Measurements from ENCODE around the gene CHSY1. TPM values are rescaled to one million over a fixed set of nuclear protein-coding genes. Genes with fewer than 3 reads are reported as not detected.
A peak's percentile ranks its signal among the peaks of the same experiment; 100 is the strongest.

Gene CHSY1
- polyA plus RNA-seq, 3 donors = 2.7 to 19.0 (median 3.0) TPM

- Histone ChIP-seq H4K20me1 (ENCODE audit: insufficient read depth, low read length) (peaks cover 12% of the 10 kb centered on the region), H2AFZ (ENCODE audit: insufficient read depth, low read depth, low read length, poor library complexity, severe bottlenecking) (no peak overlapping the region), H3K9me3 (replicated peaks in 1 of 2; ENCODE audit: control insufficient read depth in 1 of 2, insufficient read depth in 1 of 2, low read length in 2 of 2) (no peaks in the 10 kb centered on the region), H3K9ac (ENCODE audit: insufficient read depth, low read length, poor library complexity, severe bottlenecking) (no peak overlapping the region), H3K4me2 (replicated peaks; ENCODE audit: extremely low read depth, low read length, poor library complexity, severe bottlenecking) (peak overlapping the region; percentile 14), H3K27me3 (ENCODE audit: control insufficient read depth in 2 of 2, insufficient read depth in 2 of 2, low read length in 2 of 2) (no peaks in the 10 kb centered on the region), H3K27ac (ENCODE audit: low read depth in 1 of 2, low read length in 2 of 2) (peak overlapping the region in 1 of 2 donors; percentile 92), H3K4me3 (replicated peaks in 1 of 3; ENCODE audit: low read depth in 2 of 3, low read length in 3 of 3) (peak overlapping the region in 1 of 3 experiments; percentile 11), H3K4me1 (ENCODE audit: control insufficient read depth in 1 of 2, insufficient read depth in 2 of 2, low read length in 2 of 2) (peaks cover 73 to 89% of the 10 kb centered on the region in 2 donors), H3K79me2 (ENCODE audit: insufficient read depth, low read length) (peaks cover 100% of the 10 kb centered on the region), H3K36me3 (replicated peaks in 1 of 2; ENCODE audit: control insufficient read depth in 1 of 2, insufficient read depth in 2 of 2, low read length in 2 of 2) (no peaks in the 10 kb centered on the region)
- WGBS (ENCODE audit: insufficient coverage) = no CpG with 5 or more reads among the region's 1 CpG
- peak overlapping the region in 1 of 2 donors; percentile 28 for H3K4me3 Mint-ChIP-seq
- peaks cover 0 to under 1% (median 0%) of the 10 kb centered on the region in 3 donors for H3K27me3 Mint-ChIP-seq (ENCODE audit: low read depth in 3 of 3)
- H3K27ac Mint-ChIP-seq = peak overlapping the region; percentile 82 to 100 (median 99)
- intact Hi-C loops (cut with micrococcal nuclease) = no loop called here
- TF ChIP-seq CTCF (IDR thresholded peaks at IDR 0.05) = no peak
- peaks cover 86% of the 10 kb centered on the region for H3K4me1 Mint-ChIP-seq
- peaks cover 0 to 6% (median 0%) of the 10 kb centered on the region in 7 donors for H3K9me3 Mint-ChIP-seq
- H3K36me3 Mint-ChIP-seq = peaks cover 26 to 29% of the 10 kb centered on the region in 2 donors
- DNase-seq = no peak
These were observed 41.8 kb downstream of the CHSY1 start for GRCh38 chr15:101210058-101210457.

GRCh38 chr15:101209285-101209845, 42.5 kb downstream of the CHSY1 start:
- DNase-seq = no peak
- intact Hi-C loops (cut with micrococcal nuclease) = loop anchor here in 1 of 2 donors (5.0 kb wide), 1 partner anchor 82 kb away; no protein-coding TSS in a partner anchor
- H2AFZ ChIP-seq (ENCODE audit: insufficient read depth, low read depth, low read length, poor library complexity, severe bottlenecking) = no peak overlapping the region
- WGBS (ENCODE audit: insufficient coverage) = no CpG with 5 or more reads among the region's 5 CpGs
- peak overlapping the region; percentile 97 to 100 (median 99) for H3K27ac Mint-ChIP-seq
- H3K9me3 ChIP-seq (replicated peaks in 1 of 2; ENCODE audit: control insufficient read depth in 1 of 2, insufficient read depth in 1 of 2, low read length in 2 of 2) = no peaks in the 10 kb centered on the region
- H3K36me3 ChIP-seq (replicated peaks in 1 of 2; ENCODE audit: control insufficient read depth in 1 of 2, insufficient read depth in 2 of 2, low read length in 2 of 2) = no peaks in the 10 kb centered on the region
- peak overlapping the region; percentile 71 for H3K4me2 ChIP-seq (replicated peaks; ENCODE audit: extremely low read depth, low read length, poor library complexity, severe bottlenecking)
- no peak overlapping the region for H3K9ac ChIP-seq (ENCODE audit: insufficient read depth, low read length, poor library complexity, severe bottlenecking)
- H3K27me3 Mint-ChIP-seq (ENCODE audit: low read depth in 3 of 3) = no peaks in the 10 kb centered on the region
- peaks cover 80 to 96% of the 10 kb centered on the region in 2 donors for H3K4me1 ChIP-seq (ENCODE audit: control insufficient read depth in 1 of 2, insufficient read depth in 2 of 2, low read length in 2 of 2)
- H3K4me1 Mint-ChIP-seq = peaks cover 89% of the 10 kb centered on the region
- H3K4me3 ChIP-seq (replicated peaks in 1 of 3; ENCODE audit: low read depth in 2 of 3, low read length in 3 of 3) = no peak overlapping the region
- H3K79me2 ChIP-seq (ENCODE audit: insufficient read depth, low read length) = peaks cover 100% of the 10 kb centered on the region
- H3K36me3 Mint-ChIP-seq = peaks cover 23 to 25% of the 10 kb centered on the region in 2 donors
- H3K9me3 Mint-ChIP-seq = peaks cover 0 to 6% (median 0%) of the 10 kb centered on the region in 7 donors
- no peaks in the 10 kb centered on the region for H3K27me3 ChIP-seq (ENCODE audit: control insufficient read depth in 2 of 2, insufficient read depth in 2 of 2, low read length in 2 of 2)
- H3K27ac ChIP-seq (ENCODE audit: low read depth in 1 of 2, low read length in 2 of 2) = peak overlapping the region in 1 of 2 donors; percentile 92
- peaks cover 7% of the 10 kb centered on the region for H4K20me1 ChIP-seq (ENCODE audit: insufficient read depth, low read length)
- no peak overlapping the region for H3K4me3 Mint-ChIP-seq
- no peak for TF ChIP-seq CTCF (IDR thresholded peaks at IDR 0.05)

All from CD14-positive monocyte (primary cell).